IPS-NIHi7 (cell line): ENCODE measurements around the gene EFCAB9.

Source experiments
- DNase-seq: peaks from one replicate; pipeline ENCODE4 v3.0.0; 2012; ENCODE audit warnings: mixed read lengths; ENCODE audit errors: extremely low spot score

Gene EFCAB9

GRCh38 chr5:172165465-172165864 lies 28.5 kb upstream of the EFCAB9 start:
- no peak for DNase-seq

GRCh38 chr5:172166030-172166826 lies 27.7 kb upstream of the EFCAB9 start:
- no peak for DNase-seq

GRCh38 chr5:172167895-172168294 lies 26.1 kb upstream of the EFCAB9 start:
- DNase-seq: no peak

GRCh38 chr5:172168311-172168710 lies 25.7 kb upstream of the EFCAB9 start:
- no peak for DNase-seq

- no peak for DNase-seq
These were observed 24.8 kb upstream of the EFCAB9 start for GRCh38 chr5:172169216-172169615.

GRCh38 chr5:172170251-172170701 lies 23.7 kb upstream of the EFCAB9 start:
- no peak for DNase-seq

GRCh38 chr5:172171118-172171517 lies 22.9 kb upstream of the EFCAB9 start:
- DNase-seq: no peak

GRCh38 chr5:172172912-172173563 lies 20.9 kb upstream of the EFCAB9 start:
- no peak for DNase-seq

- no peak for DNase-seq
These were observed 20.3 kb upstream of the EFCAB9 start for GRCh38 chr5:172173564-172174153.

- DNase-seq: no peak
These were observed 18.7 kb upstream of the EFCAB9 start for GRCh38 chr5:172175263-172175719.

- DNase-seq: no peak
These were observed 16.8 kb upstream of the EFCAB9 start for GRCh38 chr5:172177176-172177575.

- DNase-seq: no peak
These were observed 15.5 kb upstream of the EFCAB9 start for GRCh38 chr5:172178301-172178987.

GRCh38 chr5:172178991-172179989 lies 14.7 kb upstream of the EFCAB9 start:
- DNase-seq: peak; percentile 50

GRCh38 chr5:172180936-172181335 lies 13.0 kb upstream of the EFCAB9 start:
- DNase-seq: no peak

GRCh38 chr5:172182291-172182690 lies 11.7 kb upstream of the EFCAB9 start:
- DNase-seq: no peak

- no peak for DNase-seq
These were observed 10.1 kb upstream of the EFCAB9 start for GRCh38 chr5:172183881-172184280.

- DNase-seq: no peak
These were observed 8.9 kb upstream of the EFCAB9 start for GRCh38 chr5:172185096-172185461.

GRCh38 chr5:172186114-172186695 lies 7.8 kb upstream of the EFCAB9 start:
- DNase-seq: no peak

- peak; percentile 45 for DNase-seq
These were observed 6.6 kb upstream of the EFCAB9 start for GRCh38 chr5:172187118-172188032.
